NCI-H82 (cell line): ENCODE results near the gene CD226.
"Not testable (repeated sequence)": the region's sequence is repeated elsewhere in the genome, so short reads cannot be mapped to it uniquely, and the experiment has no call there.

Source experiments
- DNase-seq: peaks from one replicate; lab custom pipeline; 2025; lab: John Stamatoyannopoulos, UW

CD226 gene

GRCh38 chr18:69947361-69948133, at the start of gene CD226:
CD226 (minus strand) TSS chr18:69947873; CDS start chr18:69947406, 467 bp downstream.
- no peak for DNase-seq

DNA sequence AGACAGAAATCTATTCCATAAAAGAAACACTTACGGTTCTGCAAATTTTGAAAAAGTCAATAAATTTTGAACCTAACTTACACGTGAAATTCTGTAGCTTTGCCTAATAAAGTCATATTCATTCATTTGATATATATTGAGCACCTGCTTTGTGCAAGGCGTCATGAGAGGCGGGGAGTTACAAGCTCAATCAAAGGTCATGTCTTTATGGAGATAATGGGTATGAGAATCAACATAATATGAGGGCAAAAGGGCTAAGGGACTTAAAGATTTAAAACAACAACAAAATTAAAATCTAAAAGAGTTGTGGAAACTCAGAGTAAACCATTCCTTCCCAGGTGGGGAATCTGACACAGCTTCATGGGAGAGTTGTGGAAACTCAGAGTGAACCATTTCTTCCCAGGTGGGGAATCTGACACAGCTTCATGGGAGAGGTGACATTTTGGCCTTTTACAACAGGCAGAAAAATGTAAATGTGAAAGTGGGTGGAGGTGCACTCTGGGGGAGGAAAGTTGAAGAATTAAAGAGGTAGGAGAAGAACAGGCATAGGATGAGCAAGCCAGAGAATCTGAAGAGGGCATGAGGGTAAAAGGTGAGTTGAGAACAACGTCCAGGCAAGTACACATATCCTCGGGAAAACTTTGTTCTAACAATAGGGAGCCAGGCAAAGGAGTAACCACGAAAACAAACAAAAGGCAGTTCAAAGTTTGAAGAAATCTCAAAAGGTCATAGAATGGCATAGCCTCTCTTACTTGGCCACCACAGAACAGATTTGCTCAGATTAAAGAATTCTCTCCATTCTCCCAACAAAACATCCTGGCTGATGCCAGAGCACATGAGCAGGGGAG, 49.5 kb upstream of the CD226 start:
- DNase-seq: no peak

DNA sequence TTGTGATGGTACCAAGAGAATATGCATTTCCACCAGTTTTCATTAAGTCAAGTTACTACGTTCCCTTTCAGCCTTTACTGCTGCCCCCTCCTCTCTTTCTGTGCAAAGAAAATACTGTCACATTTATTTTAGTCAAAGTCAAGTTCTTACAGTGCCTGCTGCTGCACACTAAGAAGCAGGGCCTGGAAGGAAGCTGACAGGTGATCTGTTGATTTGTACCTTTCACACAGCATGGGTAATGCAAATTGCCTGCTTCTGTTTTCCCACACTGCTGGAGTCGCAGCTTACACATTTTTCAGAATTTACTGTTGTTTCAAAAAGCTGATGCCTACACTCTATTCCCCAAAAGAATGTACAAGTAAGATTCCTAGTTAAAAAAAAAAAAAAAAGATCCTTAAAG, 48.7 kb upstream of the CD226 start:
- no peak for DNase-seq

- no peak for DNase-seq
Observed at GRCh38 chr18:69995774-69996173, 48.1 kb upstream of the CD226 start.

DNA sequence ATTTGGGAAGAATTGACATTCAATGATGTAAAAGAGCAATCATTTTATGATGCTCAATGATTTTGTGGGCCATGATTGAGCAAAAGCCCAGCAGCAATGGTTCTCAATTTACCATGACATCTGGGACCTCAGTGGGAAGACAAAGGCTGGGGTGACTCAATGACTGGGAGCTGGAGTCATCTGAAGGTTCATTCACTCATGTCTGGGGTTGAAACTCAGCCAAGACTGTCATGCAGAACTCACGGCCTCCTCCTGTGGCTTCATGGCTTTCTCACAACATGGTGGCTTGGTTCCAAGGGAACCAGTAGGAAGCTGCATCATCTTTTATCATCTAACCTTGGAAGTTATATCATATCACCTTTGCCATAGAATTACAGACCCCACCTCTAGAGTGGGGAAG, 45.1 kb upstream of the CD226 start:
- no peak for DNase-seq

DNA sequence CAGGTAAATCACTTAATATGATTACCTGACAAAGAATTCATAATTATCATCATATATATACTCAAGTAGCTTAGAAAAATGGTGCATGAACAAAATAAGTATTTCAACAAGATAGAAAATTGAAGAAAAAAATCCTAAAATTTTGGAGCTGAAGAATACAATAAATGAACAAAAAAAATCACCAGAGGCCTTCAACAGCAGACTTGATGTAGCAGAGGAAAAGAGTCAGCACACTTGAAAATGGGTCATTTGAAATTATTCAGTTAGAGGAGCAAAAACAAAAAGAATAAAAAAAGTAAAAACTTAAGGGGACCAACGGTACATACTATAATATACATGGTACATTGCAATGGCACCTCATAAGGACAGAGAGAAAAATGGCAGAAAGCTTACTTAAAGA, 40.2 kb upstream of the CD226 start:
- no peak for DNase-seq

DNA sequence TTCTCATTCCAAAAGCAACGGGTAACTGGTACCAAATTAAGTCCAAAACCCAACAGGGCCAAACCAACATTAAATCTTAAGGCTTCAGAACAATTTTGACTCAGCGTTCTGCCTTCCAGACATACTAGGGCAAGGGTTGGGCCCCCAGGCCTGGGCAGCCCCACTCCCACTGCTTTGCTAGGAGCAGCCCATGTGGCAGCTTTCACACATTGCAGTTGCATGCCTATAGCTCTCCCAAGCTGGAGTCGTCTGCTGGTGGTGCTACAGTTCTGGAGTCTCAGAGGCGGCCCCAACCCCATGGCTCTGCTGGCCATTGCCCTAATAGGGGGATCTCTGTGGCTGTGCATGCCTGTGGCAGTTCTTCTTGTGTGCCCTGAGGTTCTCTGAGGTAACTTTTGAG, 37.6 kb upstream of the CD226 start:
- no peak for DNase-seq

GRCh38 chr18:69982417-69982816, 34.7 kb upstream of the CD226 start:
- DNase-seq: no peak

GRCh38 chr18:69981948-69982347, 34.3 kb upstream of the CD226 start:
- DNase-seq: no peak

- DNase-seq: no peak
Observed at GRCh38 chr18:69980982-69981804, 33.5 kb upstream of the CD226 start.

- DNase-seq: no peak
Observed at GRCh38 chr18:69980509-69980908, 32.8 kb upstream of the CD226 start.

- DNase-seq: no peak
Observed at GRCh38 chr18:69978732-69979715, 31.4 kb upstream of the CD226 start.

DNA sequence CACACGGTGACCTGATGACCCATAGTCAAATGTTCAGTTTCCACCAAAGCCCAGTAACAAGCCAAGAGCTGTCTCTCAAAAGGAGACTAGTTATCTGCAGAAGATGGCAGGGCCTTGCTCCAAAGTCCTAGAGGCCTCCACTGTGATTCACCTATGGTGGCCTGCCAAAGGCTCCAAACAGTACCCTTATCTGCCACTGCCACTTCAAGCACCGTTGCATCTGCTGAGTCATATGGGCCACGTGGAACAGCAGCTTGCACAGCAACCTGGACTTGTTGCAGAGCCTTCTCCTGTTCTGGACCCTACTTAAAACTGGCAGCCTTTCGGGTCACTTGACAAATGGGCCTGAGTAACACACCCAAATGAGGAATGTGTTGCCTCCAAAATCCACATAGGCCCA, 27.6 kb upstream of the CD226 start:
- DNase-seq: not testable (repeated sequence)

DNA sequence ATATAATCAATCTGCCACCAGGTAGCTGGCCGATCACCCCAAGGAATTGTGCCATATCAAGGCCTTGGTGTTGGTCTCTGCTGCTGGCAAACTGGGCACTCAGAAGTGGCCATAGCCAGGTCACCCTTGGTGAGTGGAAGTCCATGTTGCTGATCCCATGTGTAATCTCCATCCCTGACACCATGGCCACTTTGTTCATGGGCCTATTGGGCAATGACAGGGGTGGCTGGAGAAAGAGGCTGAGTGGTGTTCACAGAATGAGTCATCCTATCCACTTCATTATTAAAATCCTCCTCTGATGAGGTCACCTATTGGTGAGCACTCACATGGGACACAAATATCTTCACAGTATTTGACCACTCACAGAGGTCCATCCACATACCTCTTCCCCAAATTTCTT, 26.7 kb upstream of the CD226 start:
- no peak for DNase-seq

- DNase-seq: no peak
Observed at GRCh38 chr18:69969491-69969890, 21.8 kb upstream of the CD226 start.

DNA sequence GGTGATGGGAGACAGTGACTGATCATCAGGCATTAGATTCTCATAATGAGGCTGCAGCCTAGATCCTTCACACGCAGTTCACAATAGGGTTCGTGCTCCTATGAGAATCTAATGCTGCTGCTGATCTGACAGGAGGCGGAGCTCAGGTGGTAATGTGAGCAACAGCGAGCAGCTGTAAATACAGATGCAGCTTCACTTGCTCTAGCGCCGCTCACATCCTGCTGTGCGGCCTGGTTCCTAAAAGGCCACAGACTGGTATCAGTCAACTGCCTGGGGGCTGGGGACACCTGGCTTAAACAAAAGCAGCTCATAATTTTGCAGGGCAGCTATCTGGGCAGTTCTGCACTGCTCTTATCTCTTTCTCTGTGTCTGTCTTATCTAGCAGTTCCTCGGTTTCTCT, 20.4 kb upstream of the CD226 start:
- peak; percentile 1 for DNase-seq

DNA sequence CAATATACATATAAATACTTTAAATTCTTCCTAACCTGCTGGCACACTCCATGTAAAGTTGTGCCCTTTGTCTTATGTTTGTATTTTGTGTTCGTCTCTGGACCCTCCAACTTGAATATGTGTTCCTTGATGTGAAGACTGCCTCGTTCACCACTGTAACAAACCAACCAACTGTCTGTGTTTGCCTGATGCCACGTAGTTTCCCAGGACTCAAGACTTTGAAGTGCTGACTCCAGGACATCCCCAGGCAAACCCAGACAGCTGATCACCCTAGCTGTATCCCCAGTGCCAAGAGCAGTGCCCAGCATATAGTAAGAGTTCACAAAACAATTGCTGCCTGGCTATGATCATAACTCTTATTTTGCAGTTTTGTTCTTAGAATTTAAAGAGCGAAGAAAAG, 15.5 kb upstream of the CD226 start:
- no peak for DNase-seq

GRCh38 chr18:69961718-69962117, 14.0 kb upstream of the CD226 start:
- no peak for DNase-seq

DNA sequence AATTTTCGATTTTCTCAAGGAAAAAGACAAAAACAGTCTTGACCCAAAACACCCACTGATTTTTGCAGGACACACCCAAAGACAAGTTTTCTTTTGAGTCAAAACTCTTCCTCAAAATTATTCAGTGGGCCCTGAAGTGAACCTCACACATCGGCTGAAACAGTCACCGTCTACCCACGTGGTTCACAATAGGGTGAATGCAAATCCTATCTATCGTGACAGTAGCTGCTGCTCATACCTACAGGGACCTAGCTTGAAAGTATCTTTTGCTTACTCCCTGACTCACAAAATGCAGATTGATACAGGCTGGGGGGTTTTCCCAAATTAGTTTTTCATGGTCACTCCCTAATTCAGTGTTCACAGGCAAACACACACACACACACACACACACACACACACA, 10.7 kb upstream of the CD226 start:
- DNase-seq: no peak

DNA sequence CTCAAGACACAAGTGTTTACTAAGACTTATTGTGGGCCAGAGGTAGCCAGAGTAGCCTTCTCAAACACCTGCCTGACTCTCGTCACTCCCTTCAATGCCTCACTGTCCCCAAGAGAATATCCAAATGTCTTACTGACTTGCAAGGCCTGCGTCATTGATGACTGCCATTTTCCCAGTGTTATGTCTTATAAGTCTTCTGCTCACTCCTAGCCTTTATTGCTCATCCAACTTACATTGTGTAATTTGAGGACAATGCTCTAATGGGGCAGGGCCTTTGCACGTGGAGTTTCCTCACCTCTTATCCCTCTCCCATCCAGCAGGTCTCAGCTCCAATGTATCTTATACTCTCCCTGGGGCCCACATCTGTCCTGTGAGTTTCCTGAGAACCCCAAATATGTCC, 10.1 kb upstream of the CD226 start:
- no peak for DNase-seq
